Lower leg skin (tissue), 4 donors: ENCODE measurements around the gene ANAPC16. TPM values are rescaled to one million over a fixed set of nuclear protein-coding genes. Genes with fewer than 3 reads are reported as not detected.
A peak's percentile ranks its signal among the peaks of the same experiment; 100 is the strongest.

ENCODE experiments used
- DNase-seq, 2 donors: peaks; one replicate each; pipeline ENCODE4 v3.0.0-alpha.2; 2019; ENCODE audit warnings: low spot score in 2 of 2
- H3K4me3 ChIP-seq: fragments of 200-600 bp; sonication (generic); 2 replicates; pipeline ENCODE4 v1.5.1; 2017; ENCODE audit warnings: mild to moderate bottlenecking, low read depth; ENCODE audit not compliant: poor library complexity, severe bottlenecking
- POLR2A ChIP-seq, 2 donors: fragments of 450-650 bp; IDR thresholded peaks; one replicate each; pipeline ENCODE4 v1.6.1; 2016 to 2017; ENCODE audit warnings: antibody characterized with exemption in 2 of 2, mild to moderate bottlenecking in 1 of 2, moderate library complexity in 1 of 2
- WGBS, 2 donors: methylation state at CpG; one replicate each; pipeline ENCODE4 v1.1.5; 2018; 5-methylcytosine and 5-hydroxymethylcytosine counted together
- intact Hi-C: fragments of 100-400 bp; cut with DNase I; formaldehyde crosslinking; loops from one replicate; pipeline ENCODE4 v1.15.0; 2023; ENCODE audit warnings: low total_unique reads
- total RNA-seq, 4 donors: library from RNA; depleted of rRNA; stranded (reverse); fragments of >200 nt; gene quantifications; one replicate each; pipeline ENCODE4 v1.1.0, GENCODE V29; 2016
- TF ChIP-seq, protein P1 (sequence below), 3 donors: fragments of 450-650 bp; IDR thresholded peaks; one replicate each; pipeline ENCODE4 v1.5.1; 2016; ENCODE audit warnings: antibody characterized with exemption in 3 of 3, mild to moderate bottlenecking in 3 of 3, moderate library complexity in 2 of 3

Gene ANAPC16
- total RNA-seq, 4 donors from 2014 or later: 47.8 to 116 (median 100) TPM

DNA sequence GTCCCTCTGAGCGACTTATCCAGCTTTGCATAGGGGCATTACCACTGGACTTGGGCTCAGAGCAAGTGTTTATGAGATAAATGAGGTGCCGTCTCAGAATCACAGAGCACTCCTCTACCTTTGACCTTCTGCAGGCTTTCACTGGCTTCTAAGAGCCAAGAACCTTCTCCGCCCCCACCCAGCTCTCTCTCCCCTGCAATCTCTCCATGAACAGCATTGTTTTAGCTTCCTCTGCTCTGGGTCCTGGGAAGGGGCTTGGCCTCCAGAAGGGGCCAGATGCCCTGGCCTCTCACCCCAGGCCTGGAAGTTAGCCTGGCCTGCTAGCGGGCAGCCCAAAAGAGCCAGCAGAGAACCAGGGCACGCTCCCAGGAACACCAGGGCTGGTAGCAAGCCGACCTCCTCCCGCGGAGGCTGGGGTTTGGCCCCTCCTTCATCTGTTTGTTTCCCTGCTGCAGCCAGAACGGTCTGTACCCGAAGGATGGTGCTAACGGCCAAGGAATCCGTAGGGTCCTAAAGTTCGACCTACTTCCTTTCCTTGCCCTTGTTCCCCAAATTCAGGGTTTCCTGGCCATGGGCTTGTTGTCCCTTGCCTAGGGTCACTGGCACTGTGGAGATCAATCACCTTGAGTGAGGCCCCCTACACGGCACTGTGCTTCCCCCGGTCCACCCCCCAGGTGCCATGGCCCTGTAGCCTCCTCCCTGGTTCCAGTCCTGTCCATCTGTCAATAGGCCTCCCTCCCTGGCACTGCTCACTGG lies 39.2 kb downstream of the ANAPC16 start:
- no peak overlapping the region for H3K4me3 ChIP-seq
- TF ChIP-seq POLR2A (IDR thresholded peaks at IDR 0.05): no peak
- TF ChIP-seq, protein P1, sequence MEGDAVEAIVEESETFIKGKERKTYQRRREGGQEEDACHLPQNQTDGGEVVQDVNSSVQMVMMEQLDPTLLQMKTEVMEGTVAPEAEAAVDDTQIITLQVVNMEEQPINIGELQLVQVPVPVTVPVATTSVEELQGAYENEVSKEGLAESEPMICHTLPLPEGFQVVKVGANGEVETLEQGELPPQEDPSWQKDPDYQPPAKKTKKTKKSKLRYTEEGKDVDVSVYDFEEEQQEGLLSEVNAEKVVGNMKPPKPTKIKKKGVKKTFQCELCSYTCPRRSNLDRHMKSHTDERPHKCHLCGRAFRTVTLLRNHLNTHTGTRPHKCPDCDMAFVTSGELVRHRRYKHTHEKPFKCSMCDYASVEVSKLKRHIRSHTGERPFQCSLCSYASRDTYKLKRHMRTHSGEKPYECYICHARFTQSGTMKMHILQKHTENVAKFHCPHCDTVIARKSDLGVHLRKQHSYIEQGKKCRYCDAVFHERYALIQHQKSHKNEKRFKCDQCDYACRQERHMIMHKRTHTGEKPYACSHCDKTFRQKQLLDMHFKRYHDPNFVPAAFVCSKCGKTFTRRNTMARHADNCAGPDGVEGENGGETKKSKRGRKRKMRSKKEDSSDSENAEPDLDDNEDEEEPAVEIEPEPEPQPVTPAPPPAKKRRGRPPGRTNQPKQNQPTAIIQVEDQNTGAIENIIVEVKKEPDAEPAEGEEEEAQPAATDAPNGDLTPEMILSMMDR (IDR thresholded peaks at IDR 0.05): no peak
- 6 to 15% methylated on average over 13 to 15 of the region's 15 CpGs for WGBS, 2 donors
- intact Hi-C loops: no loop called here
- peak; percentile 94 to 98 for DNase-seq

DNA sequence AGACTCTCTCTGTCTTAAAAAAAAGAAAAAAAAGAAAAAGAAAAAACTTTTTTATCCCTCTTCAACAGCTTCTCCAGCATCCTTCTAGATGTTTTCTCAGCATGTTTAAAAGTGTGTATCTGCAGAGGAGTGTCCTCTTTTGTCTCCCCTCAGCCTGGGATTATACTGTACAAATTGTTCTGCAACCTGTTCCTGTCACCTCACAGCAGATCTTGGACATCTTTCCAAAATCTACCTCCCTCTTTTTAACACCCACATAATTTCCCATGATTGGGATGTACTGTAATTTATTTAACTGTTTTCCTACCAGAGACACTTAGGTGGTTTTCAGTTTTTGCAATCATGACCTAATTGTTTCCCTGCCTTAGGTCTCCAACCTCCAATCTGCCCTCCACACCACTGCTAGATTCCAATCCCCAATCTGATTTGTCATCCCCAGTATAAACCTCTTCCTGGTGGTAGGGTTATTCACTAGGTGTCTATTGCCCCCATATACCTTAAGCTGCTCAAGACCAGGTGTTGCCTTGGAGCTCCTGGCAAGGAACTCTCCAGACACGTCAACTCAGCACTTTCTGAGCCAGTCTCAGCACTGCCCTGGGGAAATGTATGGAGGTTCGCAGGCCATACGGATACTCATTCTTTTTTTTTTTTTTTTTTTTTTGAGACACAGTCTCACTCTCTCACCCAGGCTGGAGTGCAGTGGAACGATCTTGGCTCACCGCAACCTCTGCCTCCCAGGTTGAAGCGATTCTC lies 40.3 kb downstream of the ANAPC16 start:
- no peak for DNase-seq
- 51 to 70% methylated on average over 6 of the region's 6 CpGs for WGBS, 2 donors
- intact Hi-C loops: no loop called here
- TF ChIP-seq, protein P1 (IDR thresholded peaks at IDR 0.05): no peak
- TF ChIP-seq POLR2A (IDR thresholded peaks at IDR 0.05): no peak
- no peak overlapping the region for H3K4me3 ChIP-seq

DNA sequence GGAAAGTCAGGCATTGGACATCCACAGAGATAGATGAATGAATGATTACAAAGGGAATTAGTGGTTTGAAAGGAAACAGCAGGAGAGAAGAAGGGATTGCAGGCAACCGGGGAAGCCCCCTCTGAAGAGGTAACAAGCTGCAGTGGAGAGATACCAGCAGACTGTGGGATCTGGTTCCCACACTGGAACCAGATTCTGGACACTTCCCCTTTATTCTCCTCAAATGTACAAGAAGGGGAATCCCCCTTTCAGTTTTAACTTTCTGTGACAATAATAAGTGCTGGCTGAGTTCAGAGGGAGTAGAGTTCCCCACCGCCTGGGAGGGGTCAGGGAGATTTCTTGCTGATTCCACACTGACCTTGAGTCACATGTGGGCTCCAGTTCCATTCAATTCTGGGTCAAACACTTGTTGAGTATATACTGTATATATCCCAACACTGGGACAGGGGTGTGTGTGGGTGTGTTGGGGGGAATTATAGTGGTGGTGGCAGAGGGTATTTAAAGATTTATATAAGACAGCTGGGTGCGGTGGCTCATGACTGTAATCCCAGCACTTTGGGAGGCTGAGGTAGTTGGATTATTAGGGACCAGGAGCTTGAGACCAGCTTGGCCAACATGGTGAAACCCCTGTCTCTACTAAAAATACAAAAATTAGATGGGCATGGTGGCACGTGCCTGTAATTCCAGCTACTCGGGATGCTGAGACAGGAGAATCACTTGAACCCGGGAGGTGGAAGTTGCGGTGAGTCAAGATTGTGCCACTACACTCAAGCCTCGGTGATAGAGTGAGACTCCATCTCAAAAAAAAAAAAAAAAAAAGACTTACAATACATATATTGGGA lies 41.5 kb downstream of the ANAPC16 start:
- no peak for DNase-seq
- H3K4me3 ChIP-seq: no peak overlapping the region
- 70 to 79% methylated on average over 8 of the region's 8 CpGs for WGBS, 2 donors
- TF ChIP-seq, protein P1 (IDR thresholded peaks at IDR 0.05): no peak
- TF ChIP-seq POLR2A (IDR thresholded peaks at IDR 0.05): no peak
- intact Hi-C loops: no loop called here

DNA sequence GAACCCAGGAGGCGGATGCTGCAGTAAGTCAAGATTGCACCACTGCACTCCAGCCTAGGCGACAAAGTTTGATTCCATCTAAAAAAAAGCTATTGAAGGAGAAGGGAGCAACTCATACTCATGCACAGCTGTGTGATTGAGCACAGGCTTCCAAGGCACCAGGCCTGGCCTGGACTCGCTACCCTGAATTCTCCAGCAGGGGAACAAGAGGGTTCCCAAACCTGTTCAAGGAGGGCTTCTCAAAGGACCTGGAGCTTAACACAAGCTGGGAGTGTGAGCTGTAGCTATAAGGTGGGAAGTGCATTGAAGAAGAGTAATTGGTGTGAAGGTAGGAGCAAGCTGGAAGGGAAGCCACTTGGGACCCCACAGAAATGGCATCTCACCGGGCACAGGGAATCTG lies 42.8 kb downstream of the ANAPC16 start:
- 88 to 97% methylated on average over 4 of the region's 4 CpGs for WGBS, 2 donors
- DNase-seq: no peak
- intact Hi-C loops: no loop called here
- no peak for TF ChIP-seq POLR2A (IDR thresholded peaks at IDR 0.05)
- TF ChIP-seq, protein P1 (IDR thresholded peaks at IDR 0.05): no peak
- no peak overlapping the region for H3K4me3 ChIP-seq

DNA sequence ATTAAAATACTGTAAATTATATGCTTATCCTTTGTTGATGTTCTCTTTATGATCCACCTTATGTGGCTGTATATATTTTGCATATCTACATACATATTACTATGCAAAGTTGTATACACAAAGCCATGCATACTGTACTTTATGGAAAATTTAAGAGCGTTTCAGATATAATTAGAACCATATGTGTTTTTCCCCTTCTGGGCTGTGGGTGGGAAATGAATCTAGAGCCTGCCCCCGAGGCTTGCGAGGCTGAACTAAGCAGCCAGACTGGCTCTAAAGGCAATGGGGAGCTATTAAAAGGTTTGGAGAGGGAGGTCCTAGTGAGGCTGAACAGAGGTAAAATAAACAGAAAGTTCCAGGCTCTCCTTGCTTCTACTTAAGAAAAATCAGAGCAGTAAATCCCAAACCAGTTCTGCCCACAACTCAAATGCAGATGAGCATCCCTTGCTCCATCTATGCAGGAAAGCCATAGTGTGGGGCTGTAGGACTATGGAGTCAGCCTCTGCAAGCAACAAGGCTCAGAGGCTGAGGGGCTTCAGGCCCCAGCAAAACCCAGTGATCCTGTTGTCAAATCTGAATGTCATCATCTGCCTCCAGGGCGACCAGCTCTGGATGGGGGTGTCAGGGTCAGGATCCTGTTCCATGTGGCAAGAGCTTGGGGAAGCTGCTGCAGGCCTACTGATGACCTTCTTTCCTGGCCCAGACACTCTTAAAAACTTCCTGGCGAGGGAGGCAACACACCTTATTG lies 43.9 kb downstream of the ANAPC16 start:
- no peak for TF ChIP-seq POLR2A (IDR thresholded peaks at IDR 0.05)
- TF ChIP-seq, protein P1 (IDR thresholded peaks at IDR 0.05): no peak
- H3K4me3 ChIP-seq: no peak overlapping the region
- WGBS, 2 donors: 31 to 40% methylated on average over 5 of the region's 5 CpGs
- intact Hi-C loops: no loop called here
- DNase-seq: no peak
